Measurements from ENCODE around the gene CYP2A13.
"Not testable (repeated sequence)": the region's sequence is repeated elsewhere in the genome, so short reads cannot be mapped to it uniquely, and the experiment has no call there.

The CYP2A13 gene

GRCh38 chr19:41098762-41099161 is 10.5 kb downstream of the CYP2A13 start:
- POLR2A ChIA-PET (ENCODE audit: low non-redundant PET), result no interaction called here
- TF ChIP-seq CTCF (conservative IDR thresholded peaks at IDR 0.05; ENCODE audit: low read depth), result no peak
- CTCF ChIA-PET, result no interaction called here
- no peak for DNase-seq (ENCODE audit: low spot score)
- H3K27ac ChIP-seq, result no peak overlapping the region

- H3K27ac ChIP-seq; POLR2A ChIA-PET (ENCODE audit: low non-redundant PET); DNase-seq (ENCODE audit: low spot score): not testable (repeated sequence)
- CTCF ChIA-PET, result interaction anchor here (0.7 kb wide), 1 partner anchor 651 kb away, joined by 3 read pairs; no protein-coding TSS in a partner anchor
Measured at GRCh38 chr19:41102210-41102609, 14.0 kb downstream of the CYP2A13 start.

GRCh38 chr19:41106177-41106576 is 17.9 kb downstream of the CYP2A13 start:
- ChIA-PET POLR2A (ENCODE audit: low non-redundant PET) (no interaction called here), CTCF (no interaction called here)
- no peak overlapping the region for H3K27ac ChIP-seq
- no peak for TF ChIP-seq CTCF (conservative IDR thresholded peaks at IDR 0.05; ENCODE audit: low read depth)
- DNase-seq (ENCODE audit: low spot score), result no peak

- CTCF ChIA-PET, result no interaction called here
- no peak overlapping the region for H3K27ac ChIP-seq
- TF ChIP-seq CTCF (conservative IDR thresholded peaks at IDR 0.05; ENCODE audit: low read depth), result no peak
- POLR2A ChIA-PET (ENCODE audit: low non-redundant PET), result no interaction called here
- DNase-seq (ENCODE audit: low spot score), result no peak
Measured at GRCh38 chr19:41111296-41111695, 23.0 kb downstream of the CYP2A13 start.

GRCh38 chr19:41111750-41112295 is 23.6 kb downstream of the CYP2A13 start:
- POLR2A ChIA-PET (ENCODE audit: low non-redundant PET), result no interaction called here
- TF ChIP-seq CTCF (conservative IDR thresholded peaks at IDR 0.05; ENCODE audit: low read depth), result no peak
- H3K27ac ChIP-seq, result no peak overlapping the region
- CTCF ChIA-PET, result interaction anchor here (0.7 kb wide), 1 partner anchor 15 kb away, joined by 5 read pairs; no protein-coding TSS in a partner anchor
- no peak for DNase-seq (ENCODE audit: low spot score)

GRCh38 chr19:41112728-41113290 is 24.6 kb downstream of the CYP2A13 start:
- ChIA-PET POLR2A (ENCODE audit: low non-redundant PET) (no interaction called here), CTCF (interaction anchor here (0.7 kb wide), 1 partner anchor 14 kb away, joined by 5 read pairs; no protein-coding TSS in a partner anchor)
- no peak for DNase-seq (ENCODE audit: low spot score)
- no peak overlapping the region for H3K27ac ChIP-seq
- no peak for TF ChIP-seq CTCF (conservative IDR thresholded peaks at IDR 0.05; ENCODE audit: low read depth)

GRCh38 chr19:41114132-41114531 is 25.9 kb downstream of the CYP2A13 start, which contains the start of gene CYP2F1:
Gene CYP2F1, plus strand, starts transcription at chr19:41114432. Its CDS starts 1,757 bp downstream, at chr19:41116189.
- ChIA-PET CTCF (no interaction called here), POLR2A (ENCODE audit: low non-redundant PET) (no interaction called here)
- TF ChIP-seq CTCF (conservative IDR thresholded peaks at IDR 0.05; ENCODE audit: low read depth), result no peak
- H3K27ac ChIP-seq, result no peak within 1 kb of the TSS
- no peak for DNase-seq (ENCODE audit: low spot score)
